Measurements from ENCODE around the gene MBL2. TPM values are rescaled to one million over a fixed set of nuclear protein-coding genes. Genes with fewer than 3 reads are reported as not detected.

The MBL2 gene
- polyA plus RNA-seq, 1 of the 3 experiments (the other 2 are of a cell fraction), result not detected

- Histone ChIP-seq H3F3A (replicated peaks; ENCODE audit: insufficient read depth) (no peaks in the 10 kb centered on the region), H3K27me3 (ENCODE audit: insufficient read depth) (no peaks in the 10 kb centered on the region; the same call in 1 of the 2 replicates), H3K9me2 (no peaks in the 10 kb centered on the region), H4K20me1 (ENCODE audit: insufficient read depth) (no peaks in the 10 kb centered on the region), H3K9me3 (no peaks in the 10 kb centered on the region), H3K79me2 (ENCODE audit: insufficient read depth) (no peaks in the 10 kb centered on the region), H3K4me3 (ENCODE audit: low read depth in 2 of 2, low read length in 1 of 2) (no peak overlapping the region), H3K9ac (no peak overlapping the region), H3K36me3 (replicated peaks in 1 of 2; ENCODE audit: control insufficient read depth in 1 of 2, insufficient read depth in 2 of 2, low read length in 1 of 2) (no peaks in the 10 kb centered on the region), H3K4me2 (no peak overlapping the region), H3K4me1 (ENCODE audit: control insufficient read depth in 1 of 2, insufficient read depth in 2 of 2, low read depth in 1 of 2, low read length in 1 of 2) (no peaks in the 10 kb centered on the region), H3K27ac (ENCODE audit: low read depth in 2 of 2, low read length in 1 of 2) (no peak overlapping the region), H2AFZ (ENCODE audit: low read depth) (no peak overlapping the region)
- POLR2A ChIA-PET, result no interaction called here
- DNase-seq, result no peak
- TF ChIP-seq FOXM1 (IDR thresholded peaks at IDR 0.05; ENCODE audit: low read depth) (no peak), REST (IDR thresholded peaks at IDR 0.05; ENCODE audit: low read depth, low read length) (no peak), SIN3A (IDR thresholded peaks at IDR 0.05; ENCODE audit: borderline replicate concordance, low read depth, low read length) (no peak), ELF1 (IDR thresholded peaks at IDR 0.05) (no peak), SMC3 (IDR thresholded peaks at IDR 0.05; ENCODE audit: low read depth, low read length) (no peak), CTCF (IDR thresholded peaks at IDR 0.05) (no peak), EZH2phosphoT487 (IDR thresholded peaks at IDR 0.05; ENCODE audit: borderline replicate concordance, low read depth) (no peak), NRF1 (IDR thresholded peaks at IDR 0.05; ENCODE audit: low read depth, low read length) (no peak), RCOR1 (IDR thresholded peaks at IDR 0.05; ENCODE audit: low read length) (no peak), FOXJ3 (CRISPR knock-in tag; IDR thresholded peaks at IDR 0.05) (no peak), MXI1 (IDR thresholded peaks at IDR 0.05; ENCODE audit: low read depth, low read length) (no peak), RXRA (IDR thresholded peaks at IDR 0.05; ENCODE audit: borderline replicate concordance, low read depth) (no peak), MEF2A (IDR thresholded peaks at IDR 0.05; ENCODE audit: borderline replicate concordance, low read depth) (no peak)
- CTCF ChIA-PET, result no interaction called here
- WGBS (ENCODE audit: low lambda C conversion rate), result 7% methylated on average over 2 of the region's 2 CpGs
Observed at GRCh38 chr10:52810761-52811160, 38.2 kb upstream of the MBL2 start.

- ChIA-PET POLR2A (no interaction called here), CTCF (interaction anchor here (2.3 kb wide), 1 partner anchor 10 kb away, joined by 13 read pairs; no protein-coding TSS in a partner anchor)
- H4K20me1 ChIP-seq (ENCODE audit: insufficient read depth), result no peaks in the 10 kb centered on the region
- no peak overlapping the region for H3K4me3 ChIP-seq (ENCODE audit: low read depth in 2 of 2, low read length in 1 of 2)
- 24% methylated on average over 2 of the region's 2 CpGs for WGBS (ENCODE audit: low lambda C conversion rate)
- H3K27me3 ChIP-seq (ENCODE audit: insufficient read depth), result no peaks in the 10 kb centered on the region; the same call in 1 of the 2 replicates
- no peak for DNase-seq
- H3K4me2 ChIP-seq, result no peak overlapping the region
- no peak overlapping the region for H3K9ac ChIP-seq
- no peaks in the 10 kb centered on the region for H3F3A ChIP-seq (replicated peaks; ENCODE audit: insufficient read depth)
- H3K79me2 ChIP-seq (ENCODE audit: insufficient read depth), result no peaks in the 10 kb centered on the region
- H2AFZ ChIP-seq (ENCODE audit: low read depth), result no peak overlapping the region
- no peaks in the 10 kb centered on the region for H3K36me3 ChIP-seq (replicated peaks in 1 of 2; ENCODE audit: control insufficient read depth in 1 of 2, insufficient read depth in 2 of 2, low read length in 1 of 2)
- no peaks in the 10 kb centered on the region for H3K9me2 ChIP-seq
- H3K9me3 ChIP-seq, result no peaks in the 10 kb centered on the region
- no peak overlapping the region for H3K27ac ChIP-seq (ENCODE audit: low read depth in 2 of 2, low read length in 1 of 2)
- no peaks in the 10 kb centered on the region for H3K4me1 ChIP-seq (ENCODE audit: control insufficient read depth in 1 of 2, insufficient read depth in 2 of 2, low read depth in 1 of 2, low read length in 1 of 2)
- TF ChIP-seq FOXJ3 (CRISPR knock-in tag; IDR thresholded peaks at IDR 0.05) (no peak), RXRA (IDR thresholded peaks at IDR 0.05; ENCODE audit: borderline replicate concordance, low read depth) (no peak), SIN3A (IDR thresholded peaks at IDR 0.05; ENCODE audit: borderline replicate concordance, low read depth, low read length) (no peak), ELF1 (IDR thresholded peaks at IDR 0.05) (no peak), TCF12 (IDR thresholded peaks at IDR 0.05) (no peak), FOXM1 (IDR thresholded peaks at IDR 0.05; ENCODE audit: low read depth) (no peak), MXI1 (IDR thresholded peaks at IDR 0.05; ENCODE audit: low read depth, low read length) (no peak), NFIC (IDR thresholded peaks at IDR 0.05; ENCODE audit: borderline replicate concordance) (no peak), RAD21 (IDR thresholded peaks at IDR 0.05; ENCODE audit: low read length) (no peak), USF1 (IDR thresholded peaks at IDR 0.05; ENCODE audit: borderline replicate concordance, low read depth) (no peak), SMC3 (IDR thresholded peaks at IDR 0.05; ENCODE audit: low read depth, low read length) (no peak), MAX (IDR thresholded peaks at IDR 0.05; ENCODE audit: low read depth) (no peak), TEAD4 (IDR thresholded peaks at IDR 0.05; ENCODE audit: borderline replicate concordance, insufficient read depth) (no peak), FOSL2 (IDR thresholded peaks at IDR 0.05; ENCODE audit: borderline replicate concordance, low read depth) (no peak), GATA2 (CRISPR knock-in tag; IDR thresholded peaks at IDR 0.05) (no peak), NRF1 (IDR thresholded peaks at IDR 0.05; ENCODE audit: low read depth, low read length) (no peak), YY1 (IDR thresholded peaks at IDR 0.05; ENCODE audit: low read depth) (no peak), EP300 (IDR thresholded peaks at IDR 0.05; ENCODE audit: borderline replicate concordance in 1 of 2, low read depth in 1 of 2, low read length in 1 of 2) (no peak)
Observed at GRCh38 chr10:52807803-52808202, 35.2 kb upstream of the MBL2 start.

Data from SK-N-SH (cell line).